GM12878 (cell line): ENCODE data around the gene ZNF296. TPM values are rescaled to one million over a fixed set of nuclear protein-coding genes. Genes with fewer than 3 reads are reported as not detected.

ENCODE experiments used
- ATF7 ChIP-seq: fragments of 450-650 bp; IDR thresholded peaks from 2 replicates; pipeline ENCODE4 v1.6.1; 2016; ENCODE audit warnings: low read depth, mild to moderate bottlenecking
- E4F1 ChIP-seq: fragments of 450-650 bp; IDR thresholded peaks from 2 replicates; pipeline ENCODE4 v1.6.1; 2018; ENCODE audit warnings: borderline replicate concordance, mild to moderate bottlenecking; ENCODE audit not compliant: partially characterized antibody
- EGR1 ChIP-seq, 2 experiments: IDR thresholded peaks; 1 replicate in 1 of 2; 2 replicates in 1 of 2; pipeline ENCODE4 v1.6.1; 2011 to 2012; ENCODE audit warnings: low read depth in 2 of 2, low read length in 2 of 2, borderline replicate concordance in 1 of 2, mild to moderate bottlenecking in 1 of 2, moderate library complexity in 1 of 2
- IRF4 ChIP-seq: IDR thresholded peaks from 2 replicates; pipeline ENCODE4 v1.6.1; 2011; ENCODE audit warnings: low read depth, low read length
- NBN ChIP-seq: fragments of 450-650 bp; IDR thresholded peaks from 2 replicates; pipeline ENCODE4 v1.6.1; 2016
- POLR2A ChIP-seq: IDR thresholded peaks from 2 replicates; pipeline ENCODE4 v1.6.1; 2011; ENCODE audit warnings: low read depth, mild to moderate bottlenecking, low read length
- RAD51 ChIP-seq: fragments of 450-650 bp; IDR thresholded peaks from 2 replicates; pipeline ENCODE4 v1.6.1; 2016; ENCODE audit warnings: moderate library complexity, mild to moderate bottlenecking, inconsistent platforms
- RB1 ChIP-seq: fragments of 450-650 bp; formaldehyde crosslinking; IDR thresholded peaks from 2 replicates; pipeline ENCODE4 v1.6.1; 2017; ENCODE audit warnings: mild to moderate bottlenecking, borderline replicate concordance
- RCOR1 ChIP-seq: conservative IDR thresholded peaks from 2 replicates; pipeline ENCODE4 v1.6.1; 2012; ENCODE audit warnings: low read depth, low read length, improper control_type of control experiment
- RELA ChIP-seq: fragments of 450-650 bp; IDR thresholded peaks from 2 replicates; pipeline ENCODE4 v1.8.0; 2014; ENCODE audit warnings: borderline replicate concordance; ENCODE audit not compliant: partially characterized antibody
- SIN3A ChIP-seq: IDR thresholded peaks from 2 replicates; pipeline ENCODE4 v1.6.1; 2012; ENCODE audit warnings: low read depth, low read length, improper control_type of control experiment
- SIX5 ChIP-seq: IDR thresholded peaks from 2 replicates; pipeline ENCODE4 v1.6.1; 2011; ENCODE audit warnings: mild to moderate bottlenecking, low read depth, low read length, moderate library complexity; ENCODE audit not compliant: severe bottlenecking
- SMAD5 ChIP-seq: IDR thresholded peaks from 2 replicates; pipeline ENCODE4 v1.6.1; 2016; ENCODE audit warnings: antibody characterized with exemption, low read depth
- SMC3 ChIP-seq: IDR thresholded peaks from 2 replicates; pipeline ENCODE4 v1.6.1; 2011; ENCODE audit warnings: low read length, improper control_type of control experiment, borderline replicate concordance
- SRF ChIP-seq, 2 experiments: IDR thresholded peaks; 2 replicates each; pipeline ENCODE4 v1.6.1; 2011; ENCODE audit warnings: low read depth in 2 of 2, low read length in 2 of 2, mild to moderate bottlenecking in 1 of 2, moderate library complexity in 1 of 2
- TBL1XR1 ChIP-seq: IDR thresholded peaks from 2 replicates; pipeline ENCODE4 v1.6.1; 2012; ENCODE audit warnings: low read depth, low read length, improper control_type of control experiment
- TCF3 ChIP-seq: IDR thresholded peaks from 2 replicates; pipeline ENCODE4 v1.6.1; 2012; ENCODE audit warnings: low read depth, mild to moderate bottlenecking, low read length, borderline replicate concordance; ENCODE audit not compliant: insufficient read depth
- WRNIP1 ChIP-seq: IDR thresholded peaks from 2 replicates; pipeline ENCODE4 v1.6.1; 2011; ENCODE audit warnings: low read depth, low read length, improper control_type of control experiment, borderline replicate concordance
- ZNF384 ChIP-seq: IDR thresholded peaks from 2 replicates; pipeline ENCODE4 v1.6.1; 2012; ENCODE audit warnings: low read depth, mild to moderate bottlenecking, low read length, improper control_type of control experiment, borderline replicate concordance
- polyA plus RNA-seq, 11 experiments: library from polyadenylated mRNA; depleted of rRNA in 4 of 11; unstranded in 6 of 11; stranded (reverse) in 5 of 11; fragments of >200 nt; fragmentation: Nextera tagmentation in 4 of 11; fragmentation: Illumina TruSeq in 1 of 11; extraction: Ambion mirVana in 4 of 11; extraction: Trizol in 1 of 11; gene quantifications; 1 replicate in 1 of 11; 2 replicates in 10 of 11; pipeline versions ENCODE4 v1.2.1 to v1.2.3, GENCODE V29; 2011 to 2016; ENCODE audit warnings: inconsistent platforms in 2 of 11, missing spikeins in 2 of 11, low read depth in 1 of 11
- total RNA-seq, 4 experiments: library from RNA; depleted of rRNA in 3 of 4; stranded (reverse); fragments of >200 nt in 3 of 4; fragmentation: Illumina TruSeq in 1 of 4; extraction: Trizol in 1 of 4; gene quantifications; 2 replicates each; pipeline versions ENCODE4 v1.2.1 to v1.2.3, GENCODE V29; 2013 to 2021
- TF ChIP-seq, protein P1 (sequence below): fragments of 450-650 bp; IDR thresholded peaks from 2 replicates; pipeline ENCODE4 v1.6.1; 2017; ENCODE audit warnings: mild to moderate bottlenecking
- TF ChIP-seq, protein P2 (sequence below): IDR thresholded peaks from 2 replicates; pipeline ENCODE4 v1.6.1; 2012; ENCODE audit warnings: low read depth, low read length, improper control_type of control experiment
- TF ChIP-seq, protein P3 (sequence below): fragments of 450-650 bp; IDR thresholded peaks from 2 replicates; pipeline ENCODE4 v1.6.1; 2018; ENCODE audit warnings: mild to moderate bottlenecking, low read depth, moderate library complexity; ENCODE audit not compliant: partially characterized antibody

Gene ZNF296
- total and polyA plus RNA-seq, 10 of the 15 experiments (the other 5 are each of a cell fraction or from before 2014, with no cell fraction given), result 0.44 to 23.6 (median 3.5) TPM; not detected in 1

GRCh38 chr19:45079063-45079910, 3.0 kb upstream of the ZNF296 start, which contains the start of gene GEMIN7 (continued):
- TF ChIP-seq SRF (IDR thresholded peaks at IDR 0.05; ENCODE audit: low read depth in 2 of 2, low read length in 2 of 2) (peak in 1 of 2 experiments; percentile 88), EGR1 (IDR thresholded peaks at IDR 0.05; ENCODE audit: borderline replicate concordance in 1 of 2, low read depth in 2 of 2, low read length in 2 of 2) (peak; percentile 68 to 88; a peak in 2 of 3 replicates), RAD51 (no peak), TCF3 (peak; percentile 90; the same call in 1 of the 2 replicates), E4F1 (no peak), TBL1XR1 (peak; percentile 35; the same call in 1 of the 2 replicates), SMAD5 (0 out of 2 replicates have a peak, but pooled peaks have one; percentile 16), SMC3 (peak; percentile 13; the same call in 1 of the 2 replicates), POLR2A (peak; percentile 83), WRNIP1 (no peak), ZNF384 (no peak), SIN3A (peak; percentile 87), NBN (peak; percentile 56; the same call in 1 of the 2 replicates), IRF4 (0 out of 2 replicates have a peak, but pooled peaks have one; percentile 39), RELA (peak; percentile 91), ATF7 (peak; percentile 87; the same call in 1 of the 2 replicates), SIX5 (peak; percentile 69), RB1 (peak; percentile 94; the same call in 1 of the 2 replicates), RCOR1 (no peak)
- TF ChIP-seq, protein P1, sequence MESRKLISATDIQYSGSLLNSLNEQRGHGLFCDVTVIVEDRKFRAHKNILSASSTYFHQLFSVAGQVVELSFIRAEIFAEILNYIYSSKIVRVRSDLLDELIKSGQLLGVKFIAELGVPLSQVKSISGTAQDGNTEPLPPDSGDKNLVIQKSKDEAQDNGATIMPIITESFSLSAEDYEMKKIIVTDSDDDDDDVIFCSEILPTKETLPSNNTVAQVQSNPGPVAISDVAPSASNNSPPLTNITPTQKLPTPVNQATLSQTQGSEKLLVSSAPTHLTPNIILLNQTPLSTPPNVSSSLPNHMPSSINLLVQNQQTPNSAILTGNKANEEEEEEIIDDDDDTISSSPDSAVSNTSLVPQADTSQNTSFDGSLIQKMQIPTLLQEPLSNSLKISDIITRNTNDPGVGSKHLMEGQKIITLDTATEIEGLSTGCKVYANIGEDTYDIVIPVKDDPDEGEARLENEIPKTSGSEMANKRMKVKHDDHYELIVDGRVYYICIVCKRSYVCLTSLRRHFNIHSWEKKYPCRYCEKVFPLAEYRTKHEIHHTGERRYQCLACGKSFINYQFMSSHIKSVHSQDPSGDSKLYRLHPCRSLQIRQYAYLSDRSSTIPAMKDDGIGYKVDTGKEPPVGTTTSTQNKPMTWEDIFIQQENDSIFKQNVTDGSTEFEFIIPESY, result no peak
- TF ChIP-seq, protein P2, sequence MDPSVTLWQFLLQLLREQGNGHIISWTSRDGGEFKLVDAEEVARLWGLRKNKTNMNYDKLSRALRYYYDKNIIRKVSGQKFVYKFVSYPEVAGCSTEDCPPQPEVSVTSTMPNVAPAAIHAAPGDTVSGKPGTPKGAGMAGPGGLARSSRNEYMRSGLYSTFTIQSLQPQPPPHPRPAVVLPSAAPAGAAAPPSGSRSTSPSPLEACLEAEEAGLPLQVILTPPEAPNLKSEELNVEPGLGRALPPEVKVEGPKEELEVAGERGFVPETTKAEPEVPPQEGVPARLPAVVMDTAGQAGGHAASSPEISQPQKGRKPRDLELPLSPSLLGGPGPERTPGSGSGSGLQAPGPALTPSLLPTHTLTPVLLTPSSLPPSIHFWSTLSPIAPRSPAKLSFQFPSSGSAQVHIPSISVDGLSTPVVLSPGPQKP, result peak; percentile 80; the same call in 1 of the 2 replicates
- TF ChIP-seq, protein P3, sequence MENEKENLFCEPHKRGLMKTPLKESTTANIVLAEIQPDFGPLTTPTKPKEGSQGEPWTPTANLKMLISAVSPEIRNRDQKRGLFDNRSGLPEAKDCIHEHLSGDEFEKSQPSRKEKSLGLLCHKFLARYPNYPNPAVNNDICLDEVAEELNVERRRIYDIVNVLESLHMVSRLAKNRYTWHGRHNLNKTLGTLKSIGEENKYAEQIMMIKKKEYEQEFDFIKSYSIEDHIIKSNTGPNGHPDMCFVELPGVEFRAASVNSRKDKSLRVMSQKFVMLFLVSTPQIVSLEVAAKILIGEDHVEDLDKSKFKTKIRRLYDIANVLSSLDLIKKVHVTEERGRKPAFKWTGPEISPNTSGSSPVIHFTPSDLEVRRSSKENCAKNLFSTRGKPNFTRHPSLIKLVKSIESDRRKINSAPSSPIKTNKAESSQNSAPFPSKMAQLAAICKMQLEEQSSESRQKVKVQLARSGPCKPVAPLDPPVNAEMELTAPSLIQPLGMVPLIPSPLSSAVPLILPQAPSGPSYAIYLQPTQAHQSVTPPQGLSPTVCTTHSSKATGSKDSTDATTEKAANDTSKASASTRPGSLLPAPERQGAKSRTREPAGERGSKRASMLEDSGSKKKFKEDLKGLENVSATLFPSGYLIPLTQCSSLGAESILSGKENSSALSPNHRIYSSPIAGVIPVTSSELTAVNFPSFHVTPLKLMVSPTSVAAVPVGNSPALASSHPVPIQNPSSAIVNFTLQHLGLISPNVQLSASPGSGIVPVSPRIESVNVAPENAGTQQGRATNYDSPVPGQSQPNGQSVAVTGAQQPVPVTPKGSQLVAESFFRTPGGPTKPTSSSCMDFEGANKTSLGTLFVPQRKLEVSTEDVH, result no peak
